Measurements from ENCODE around the gene SF3B5.
A peak's percentile ranks its signal among the peaks of the same experiment; 100 is the strongest.
"Not testable (repeated sequence)": the region's sequence is repeated elsewhere in the genome, so short reads cannot be mapped to it uniquely, and the experiment has no call there.

Gene SF3B5

DNA sequence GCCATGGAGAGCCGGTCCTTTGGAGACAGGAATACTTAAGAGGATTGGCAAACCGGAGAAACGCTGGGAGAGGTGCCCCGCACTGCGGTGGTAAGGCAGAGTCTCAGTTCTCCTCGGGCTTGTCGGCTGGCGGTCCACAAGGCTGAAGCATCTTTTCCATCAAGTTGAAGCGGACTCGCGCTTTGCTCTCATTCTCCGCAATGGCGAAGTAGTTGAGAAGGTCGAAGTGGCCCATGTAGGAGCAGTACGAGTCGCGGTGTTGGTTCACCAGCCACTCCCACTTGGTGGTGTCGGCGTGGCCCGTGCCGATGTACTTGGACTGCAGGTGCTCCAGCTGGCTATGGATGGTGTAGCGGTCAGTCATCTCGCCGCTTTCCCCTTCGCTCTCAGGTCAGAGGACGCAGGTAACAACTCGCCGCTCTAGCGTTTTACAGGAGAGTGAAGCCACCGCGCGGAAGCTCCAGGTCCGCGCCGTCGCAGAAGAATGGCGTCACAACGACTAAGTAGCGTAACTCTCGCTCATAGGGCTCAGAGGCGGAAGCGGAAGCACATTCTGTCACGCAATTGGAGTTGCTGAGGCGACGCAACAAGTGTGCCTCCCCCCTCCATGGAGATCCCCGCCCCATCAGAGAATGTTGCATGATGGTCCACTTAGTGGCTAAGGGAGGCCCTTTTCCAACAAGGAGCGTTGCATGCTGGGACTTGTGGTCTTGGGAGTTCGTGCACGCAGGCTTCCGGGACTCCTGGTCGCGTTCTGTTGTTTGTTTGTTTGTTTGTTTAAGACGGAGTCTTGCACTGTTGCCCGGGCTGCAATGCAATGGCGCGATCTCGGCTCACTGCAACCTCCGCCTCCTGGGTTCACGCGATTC is at the start of gene SF3B5:
SF3B5 (minus strand) TSS at position 440 of the 869 bp plus-strand sequence; CDS start at position 364, 76 bp downstream.
- DNase-seq = peak; percentile 92 to 98 (median 96)

DNA sequence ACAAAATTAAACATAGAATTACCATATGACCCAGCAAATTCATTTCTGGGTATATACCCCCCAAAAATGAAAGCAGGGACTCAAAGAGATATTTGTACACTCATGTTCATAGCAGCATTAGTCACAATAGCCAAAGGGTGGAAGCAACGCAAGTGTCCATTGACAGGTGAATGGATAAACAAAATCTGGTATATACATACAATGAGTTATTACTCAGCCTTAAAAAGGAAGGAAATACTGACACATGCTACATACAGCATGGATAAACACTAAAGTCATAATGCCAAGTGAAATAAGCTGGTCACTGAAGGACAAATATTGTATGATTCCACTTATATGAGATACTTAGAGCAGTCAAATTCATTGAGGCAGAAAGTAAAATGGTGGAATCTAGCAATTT is 49.6 kb upstream of the SF3B5 start:
- DNase-seq = no peak

DNA sequence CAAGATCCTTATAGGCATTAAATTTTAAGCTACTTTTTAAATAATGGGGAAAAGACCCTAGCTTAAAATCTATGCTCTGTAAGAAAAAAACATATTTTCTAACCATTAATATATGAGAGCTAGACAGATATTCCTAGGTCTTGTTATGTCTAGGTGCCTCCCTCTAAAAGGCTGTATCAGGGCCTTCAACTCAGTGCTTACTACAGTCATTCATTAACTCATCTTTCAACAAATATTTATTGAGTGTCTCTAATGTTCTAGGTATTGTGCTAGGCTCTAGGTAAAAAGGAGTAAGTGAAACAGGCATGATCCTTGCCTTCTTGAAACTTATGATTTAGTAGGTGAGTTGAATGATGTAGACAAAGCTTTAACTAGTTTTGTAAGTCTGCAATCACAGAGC is 48.5 kb upstream of the SF3B5 start:
- DNase-seq = no peak

DNA sequence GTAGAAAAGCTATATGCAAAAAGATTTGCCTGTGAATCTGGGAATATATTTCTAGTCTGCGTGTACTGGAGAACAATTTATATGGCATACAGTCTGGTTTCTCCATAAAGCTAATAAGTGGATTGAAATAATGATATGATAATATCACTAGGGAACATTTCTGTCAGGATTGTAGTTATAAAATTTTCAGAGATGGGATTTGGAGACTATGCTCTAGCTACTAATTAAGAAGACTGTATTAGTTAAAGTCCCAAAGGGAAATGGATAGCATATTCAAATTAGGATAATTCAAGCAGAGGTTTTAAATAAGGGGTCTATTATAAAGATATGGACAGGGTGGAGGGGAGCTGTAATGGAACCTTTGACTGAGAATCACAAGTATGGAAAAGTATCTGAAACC is 47.7 kb upstream of the SF3B5 start:
- DNase-seq = no peak

DNA sequence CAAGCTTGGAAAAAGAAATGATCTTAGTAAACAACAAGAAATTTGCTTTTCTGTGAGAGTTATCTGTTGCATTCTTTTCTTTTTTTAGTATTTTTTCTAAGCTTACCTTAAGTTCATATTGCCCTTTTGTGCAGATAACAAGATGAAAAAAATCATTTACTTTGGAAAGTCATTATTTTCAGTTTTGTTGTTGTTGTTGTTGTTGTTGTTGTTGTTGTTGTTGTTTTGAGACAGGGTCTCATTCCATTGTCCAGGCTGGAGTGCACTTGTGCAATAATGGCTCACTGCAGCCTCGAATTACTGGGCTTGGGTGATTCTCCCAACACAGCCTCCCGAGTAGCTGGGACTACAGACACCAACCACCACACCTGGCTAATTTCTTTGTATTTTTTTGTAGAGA is 46.1 kb upstream of the SF3B5 start:
- DNase-seq = no peak

DNA sequence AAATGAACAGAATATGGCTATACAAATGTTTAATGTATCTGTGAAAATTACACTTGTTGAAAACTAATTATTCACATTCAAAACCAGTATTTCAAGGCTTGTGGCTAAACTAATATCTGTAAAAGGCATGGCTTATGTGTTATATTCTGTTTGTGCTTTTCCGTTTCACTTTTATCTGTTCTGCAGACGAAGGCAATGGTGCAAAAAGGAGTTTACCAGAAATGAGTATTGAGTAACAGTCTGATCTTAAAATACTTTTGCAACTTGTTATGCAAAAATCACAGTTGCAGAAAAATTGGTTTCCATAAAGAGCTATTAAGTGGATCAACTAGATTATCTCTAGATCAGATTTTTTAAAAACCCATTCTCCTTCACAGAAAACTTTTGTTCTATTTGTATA is 45.5 kb upstream of the SF3B5 start:
- DNase-seq = no peak

DNA sequence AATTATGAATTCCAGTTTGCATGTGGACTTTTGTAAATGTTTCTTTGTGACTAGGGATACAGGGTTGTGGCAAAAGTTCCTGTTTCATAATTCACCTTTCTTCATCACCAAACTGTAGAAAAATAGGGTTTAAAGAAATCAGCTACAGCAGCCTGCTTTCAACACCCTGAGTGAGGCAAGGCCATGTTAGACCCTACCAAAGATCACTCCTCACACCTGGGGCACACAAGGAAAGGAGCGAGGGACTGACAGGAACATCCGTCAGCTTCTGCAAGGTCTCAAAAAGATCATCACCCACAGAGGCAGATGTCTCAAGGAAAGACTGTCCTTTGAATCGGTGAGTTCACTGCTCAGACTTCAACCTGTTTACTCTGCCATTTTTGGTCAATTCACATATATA is 44.4 kb upstream of the SF3B5 start:
- DNase-seq = no peak

DNA sequence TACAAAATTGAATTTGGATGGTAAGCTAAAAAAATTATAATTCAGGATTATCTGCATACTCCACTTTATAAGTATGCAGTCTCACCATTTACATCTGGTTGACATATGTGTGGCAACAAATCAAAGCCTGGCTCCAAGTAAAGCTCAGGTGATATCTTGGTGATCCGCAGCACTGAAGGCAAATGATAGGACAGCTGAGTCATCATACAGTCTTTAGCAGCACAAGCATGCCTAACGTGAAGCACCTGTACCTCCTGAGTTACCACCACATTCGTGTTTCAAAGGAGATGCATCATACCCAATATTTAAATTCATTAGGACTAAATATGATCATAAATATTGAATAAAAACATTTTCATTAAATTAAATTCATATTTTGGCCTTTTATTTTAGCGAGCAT is 43.2 kb upstream of the SF3B5 start:
- no peak for DNase-seq

GRCh38 chr6:144134737-144135136 is 39.4 kb upstream of the SF3B5 start:
- no peak for DNase-seq

DNA sequence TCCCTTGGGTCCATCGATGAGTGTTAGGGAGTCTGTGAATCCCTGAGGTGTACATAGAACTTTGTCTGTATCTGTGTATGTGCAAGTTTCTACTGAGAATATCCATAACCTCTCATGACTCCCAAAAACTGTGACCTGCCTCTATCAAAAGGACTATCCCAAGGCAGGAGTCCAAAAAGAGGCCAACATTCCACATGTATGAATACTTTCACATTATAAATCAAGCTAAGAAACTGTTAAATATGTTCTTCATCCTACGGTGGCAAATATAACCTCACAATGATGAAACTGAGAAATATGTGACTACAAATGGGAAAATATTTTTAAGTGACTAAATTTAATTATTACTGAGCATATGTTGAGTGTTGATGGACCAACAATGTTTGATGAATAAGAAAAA is 38.8 kb upstream of the SF3B5 start:
- no peak for DNase-seq

- no peak for DNase-seq
These were observed 38.0 kb upstream of the SF3B5 start for GRCh38 chr6:144133225-144133821.

GRCh38 chr6:144132167-144132690 is 36.9 kb upstream of the SF3B5 start:
- DNase-seq = not testable (repeated sequence)

DNA sequence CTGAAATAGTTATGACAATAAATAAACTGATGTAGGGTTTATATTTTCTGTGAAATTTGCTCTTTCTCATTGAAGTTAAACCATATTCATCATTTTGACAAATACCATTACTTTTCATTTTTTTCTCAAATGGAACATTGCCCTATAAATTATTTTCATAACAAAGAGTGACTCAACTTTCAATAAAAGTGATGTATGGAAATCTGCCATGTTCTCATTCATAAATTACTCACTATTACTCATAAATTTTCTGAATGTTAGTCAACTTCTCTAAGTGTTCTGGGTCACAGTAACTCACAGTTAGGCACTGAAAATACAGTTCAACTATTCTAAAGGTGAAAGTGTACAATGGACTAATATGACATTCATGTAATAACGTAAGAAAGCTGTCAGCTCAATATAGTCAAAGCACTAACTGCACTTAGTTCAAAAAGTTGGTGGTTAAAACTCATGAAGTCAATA is 35.9 kb upstream of the SF3B5 start:
- DNase-seq = no peak

DNA sequence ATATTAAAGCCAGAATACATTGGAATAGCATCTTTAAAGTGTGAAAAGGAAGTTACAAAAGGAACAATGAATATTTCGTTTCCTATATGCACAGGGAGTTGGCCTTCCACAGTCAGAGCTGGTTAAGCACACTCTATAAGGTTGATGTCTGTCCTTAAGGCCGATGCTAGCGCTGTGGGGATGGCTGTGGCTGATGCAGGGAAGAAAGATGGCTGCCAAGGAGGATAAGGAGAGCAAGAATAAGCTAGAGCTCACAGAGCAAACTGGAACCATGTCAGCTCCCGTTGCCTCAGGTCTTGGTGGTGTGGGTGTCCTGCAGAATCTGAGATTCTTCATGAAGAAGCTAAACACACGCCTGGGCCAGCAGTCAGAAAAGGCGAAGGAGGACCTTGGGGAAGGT is 34.1 kb upstream of the SF3B5 start:
- no peak for DNase-seq

DNA sequence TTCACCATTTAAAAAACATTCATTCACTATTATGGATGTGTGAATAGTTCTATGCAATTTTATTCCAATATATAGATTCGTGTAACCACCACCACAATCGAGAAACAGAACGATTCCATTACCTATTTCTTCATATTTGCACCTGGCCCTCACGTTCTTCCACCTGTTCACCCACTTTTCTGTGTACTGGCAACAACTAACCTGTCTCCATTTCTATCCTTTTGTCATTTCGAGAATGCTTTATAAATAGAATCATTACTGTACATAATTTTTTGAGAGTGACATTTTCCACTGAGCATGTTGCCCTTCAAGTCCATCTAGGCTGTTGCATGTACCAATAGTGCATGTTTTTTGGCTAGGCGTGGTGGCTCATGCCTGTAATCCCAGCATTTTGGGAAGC is 31.7 kb upstream of the SF3B5 start:
- DNase-seq = no peak

DNA sequence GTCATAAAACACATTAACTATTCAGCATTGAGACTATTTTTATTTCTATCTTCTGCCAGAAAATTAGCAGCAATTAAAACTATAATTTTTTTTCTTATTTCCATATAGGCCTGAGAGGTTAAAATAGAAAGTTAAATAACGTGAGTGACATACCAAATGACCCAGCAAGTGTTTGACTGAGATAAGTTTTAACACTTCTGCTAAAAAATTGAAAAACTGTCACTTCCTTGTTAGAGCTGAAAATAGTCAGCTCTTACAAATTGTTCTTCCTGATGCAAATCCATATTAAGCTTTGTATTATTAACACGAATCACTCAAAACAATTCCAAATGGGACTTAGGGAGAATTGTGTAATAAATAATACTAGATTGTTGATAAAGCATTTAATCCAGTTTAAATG is 28.5 kb upstream of the SF3B5 start:
- no peak for DNase-seq

DNA sequence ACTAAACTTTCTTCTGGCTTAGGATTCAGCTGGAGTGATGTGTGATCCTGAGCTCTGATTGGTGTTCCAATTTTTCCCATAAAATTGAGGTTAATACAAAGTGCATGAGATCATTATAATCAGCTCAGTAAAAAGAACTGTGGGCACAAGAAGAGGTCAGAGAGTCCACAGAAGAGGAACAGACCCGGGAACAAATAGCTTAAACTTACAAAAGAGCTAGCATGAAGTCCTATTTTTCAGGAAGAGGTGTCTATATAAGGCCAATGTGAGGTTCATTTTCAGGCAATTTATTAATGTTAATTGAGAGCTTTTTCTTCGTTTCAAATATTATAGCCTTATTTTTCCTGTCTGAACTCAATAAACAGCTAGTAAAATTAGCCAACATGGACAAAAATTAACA is 28.0 kb upstream of the SF3B5 start:
- DNase-seq = no peak

DNA sequence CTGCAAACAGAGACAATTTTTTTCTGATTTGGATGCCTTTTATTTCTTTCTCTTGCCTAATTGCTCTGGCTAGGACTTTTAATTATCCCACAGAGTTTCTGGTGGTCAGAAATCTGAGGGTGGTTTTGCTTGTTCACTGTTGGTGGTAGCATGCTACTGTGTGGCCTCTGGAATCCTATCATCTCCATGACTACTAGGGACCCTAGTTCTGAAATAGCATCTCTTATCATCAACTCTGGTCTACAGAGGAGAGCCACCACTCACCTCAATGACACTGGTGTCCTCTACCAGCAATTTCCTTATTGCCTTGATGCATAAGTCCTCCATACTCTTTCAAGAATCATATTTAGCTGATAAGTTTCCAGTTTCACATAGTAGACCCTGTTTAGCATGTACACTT is 27.5 kb upstream of the SF3B5 start:
- DNase-seq = no peak

DNA sequence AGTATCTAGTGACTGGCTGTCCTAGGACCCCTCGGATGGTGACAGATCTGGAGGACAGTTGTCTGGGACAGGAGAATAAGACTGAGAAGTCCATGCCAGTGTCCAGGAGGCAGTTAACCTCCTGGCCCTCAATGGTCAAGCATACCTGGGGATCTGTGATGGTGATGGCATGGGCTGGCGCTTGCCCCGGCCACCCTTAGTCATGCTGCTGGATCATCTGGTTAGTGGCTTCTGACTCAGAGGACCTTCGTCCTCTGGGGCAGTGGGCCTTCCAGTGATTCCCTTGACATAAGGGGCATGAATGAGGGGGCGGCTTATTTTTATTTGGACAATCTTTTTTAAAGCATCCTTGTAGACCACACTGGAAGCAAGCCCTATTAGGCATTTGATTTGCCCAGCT is 24.0 kb upstream of the SF3B5 start:
- DNase-seq = no peak

GRCh38 chr6:144115219-144115618 is 19.8 kb upstream of the SF3B5 start:
- DNase-seq = no peak

GRCh38 chr6:144113366-144113765 is 18.0 kb upstream of the SF3B5 start:
- DNase-seq = no peak

GRCh38 chr6:144110210-144110609 is 14.8 kb upstream of the SF3B5 start:
- no peak for DNase-seq

- DNase-seq = no peak
These were observed 10.8 kb upstream of the SF3B5 start for GRCh38 chr6:144106206-144106605.

DNA sequence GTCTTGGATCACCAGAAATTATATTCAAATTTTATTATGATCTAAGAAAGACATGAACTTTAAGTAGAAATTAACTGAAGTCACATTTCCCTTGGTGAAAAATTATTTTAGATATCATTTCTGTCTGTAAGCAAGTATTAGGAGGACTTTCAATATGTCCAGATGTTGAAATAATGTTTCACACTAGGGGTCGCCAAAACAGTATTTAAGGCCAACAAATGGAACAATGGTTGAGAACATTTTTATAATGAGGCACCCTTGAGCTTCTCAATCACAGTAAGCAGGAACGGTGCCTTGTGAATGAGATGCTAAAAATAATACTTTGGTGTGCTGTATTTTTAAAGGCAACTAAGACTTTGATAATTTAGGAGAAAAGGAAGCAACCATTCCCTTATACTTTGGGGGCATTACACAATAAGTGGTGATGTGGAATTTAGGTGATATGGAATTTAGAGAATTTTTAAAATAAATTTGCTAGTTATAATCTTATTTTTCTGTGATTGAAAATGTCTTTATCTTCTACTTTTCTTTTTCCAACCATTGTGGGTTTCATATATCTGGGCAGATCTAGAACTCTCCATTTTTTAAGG is 9.6 kb upstream of the SF3B5 start:
- peak in 3 of 6 experiments; percentile 44 to 70 (median 59) for DNase-seq
